GM04504 (cell line): ENCODE data around the gene LRRC43.
"Not testable (repeated sequence)": the region's sequence is repeated elsewhere in the genome, so short reads cannot be mapped to it uniquely, and the experiment has no call there.

Source experiments
- DNase-seq: peaks from one replicate; pipeline ENCODE4 v3.0.0-alpha.2; 2012; ENCODE audit warnings: low read depth

The LRRC43 gene

DNA sequence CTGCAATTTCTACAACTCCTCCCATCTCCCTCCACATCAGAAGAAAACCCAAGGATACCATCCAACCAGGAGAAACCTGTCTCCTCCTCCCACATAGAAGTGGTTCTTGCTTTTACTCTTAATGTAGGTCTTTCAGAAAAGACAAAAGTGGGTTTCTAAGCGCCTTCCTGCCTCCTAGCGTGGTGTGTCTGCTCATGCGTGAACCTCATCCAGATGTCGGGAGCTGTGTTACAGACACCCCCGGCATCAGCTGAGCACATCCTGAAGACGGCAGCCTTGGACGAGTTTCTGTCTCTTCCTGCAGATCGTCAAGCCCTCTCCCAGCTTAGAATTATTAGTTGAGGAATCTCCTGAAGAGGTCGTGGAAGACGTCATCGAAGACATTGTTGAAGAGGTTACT is 9.5 kb downstream of the LRRC43 start:
- no peak for DNase-seq

DNA sequence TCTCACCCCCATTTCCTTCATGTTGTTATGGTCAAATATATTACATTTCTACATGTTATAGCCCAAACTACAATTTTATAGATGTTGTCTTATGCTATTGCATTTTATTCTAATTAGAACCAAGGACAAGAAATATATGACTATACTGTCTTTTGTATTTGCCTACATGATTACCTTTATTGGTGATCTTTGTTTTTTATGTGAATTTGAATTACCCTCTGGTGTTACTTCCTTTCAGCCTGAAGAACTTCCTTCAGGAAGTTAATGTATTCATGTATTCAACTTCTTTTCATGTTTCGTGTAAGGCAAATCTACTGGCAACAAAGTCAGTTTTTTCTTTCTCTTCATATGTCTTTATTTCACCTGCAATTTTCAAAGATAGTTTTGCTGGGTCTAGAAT is 11.9 kb downstream of the LRRC43 start:
- DNase-seq, result no peak

DNA sequence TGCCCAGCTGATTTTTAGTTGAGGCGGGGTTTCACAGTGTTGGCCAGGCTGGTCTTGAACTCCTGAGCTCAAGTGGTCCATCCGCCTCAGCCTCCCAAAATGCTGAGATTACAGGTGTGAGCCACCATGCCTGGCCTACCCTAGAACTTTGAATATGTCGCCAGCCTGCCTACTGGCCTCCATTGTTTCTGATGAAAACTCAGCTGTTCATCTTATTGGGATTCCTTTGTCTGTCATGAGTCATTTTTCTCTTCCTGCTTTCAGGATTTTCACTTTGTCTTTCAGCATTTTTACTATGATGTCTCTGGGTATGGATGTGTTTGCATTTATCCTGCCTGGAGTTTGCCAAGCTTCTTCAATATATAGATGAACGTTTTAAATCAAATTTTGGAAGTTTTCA is 12.5 kb downstream of the LRRC43 start:
- DNase-seq, result no peak

DNA sequence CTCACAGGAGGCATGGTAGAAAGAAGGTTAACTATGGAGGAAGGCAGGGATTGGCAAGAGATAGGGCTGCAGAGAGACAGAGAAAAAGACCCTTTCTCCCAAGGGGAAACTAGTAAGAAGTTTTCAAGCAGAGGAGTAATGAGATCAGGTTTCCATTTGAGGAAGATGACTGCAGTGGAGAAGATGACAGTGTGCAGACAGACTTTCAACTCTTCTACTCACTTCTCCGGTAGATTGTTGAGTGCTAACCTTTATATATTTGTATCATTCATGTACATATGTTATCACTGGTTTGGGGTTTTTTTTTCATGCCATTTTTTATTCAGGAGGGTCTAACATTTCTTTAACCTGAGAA is 14.7 kb downstream of the LRRC43 start:
- no peak for DNase-seq

DNA sequence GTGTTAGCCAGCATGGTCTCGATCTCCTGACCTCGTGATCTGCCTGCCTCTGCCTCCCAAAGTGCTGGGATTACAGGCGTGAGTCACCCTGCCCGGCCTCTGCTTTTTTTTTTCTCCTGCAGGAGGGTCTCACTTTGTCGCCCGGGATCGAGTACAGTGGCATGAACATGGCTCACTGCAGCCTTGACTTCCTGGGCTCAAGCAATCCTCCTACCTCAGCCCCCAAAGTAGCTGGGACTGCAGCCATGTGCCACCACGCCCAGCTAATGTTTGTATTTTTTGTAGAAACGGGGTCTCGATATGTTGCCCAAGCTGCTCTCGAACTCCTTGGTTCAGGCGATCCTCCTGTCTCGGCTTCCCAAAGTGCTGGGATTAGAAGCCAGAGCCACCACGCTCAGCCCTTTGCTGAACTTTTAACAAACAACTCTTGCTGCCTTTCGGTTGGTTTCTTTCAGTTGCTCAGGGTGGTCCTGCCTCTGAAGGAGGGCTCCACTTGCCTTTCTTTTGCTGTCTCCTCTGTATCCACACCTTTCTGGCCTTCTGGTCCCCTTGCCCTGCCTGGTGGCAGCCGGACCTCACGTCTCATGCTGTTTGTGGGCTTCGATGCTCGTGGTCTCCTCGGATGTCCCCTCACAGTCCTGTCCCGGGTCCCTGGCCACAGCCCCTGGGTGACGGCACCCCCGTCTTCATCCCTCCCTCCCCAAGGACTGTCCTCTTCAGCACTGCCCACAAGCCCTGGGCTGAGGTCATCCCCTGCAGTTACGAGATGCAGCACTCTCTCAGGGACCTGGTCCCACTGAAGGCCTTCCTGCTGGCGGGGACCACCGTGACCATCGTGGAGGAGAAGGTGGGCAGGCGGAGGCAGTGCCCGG is 16.8 kb downstream of the LRRC43 start:
- no peak for DNase-seq

- no peak for DNase-seq
Observed at GRCh38 chr12:122200541-122201175, 17.7 kb downstream of the LRRC43 start.

DNA sequence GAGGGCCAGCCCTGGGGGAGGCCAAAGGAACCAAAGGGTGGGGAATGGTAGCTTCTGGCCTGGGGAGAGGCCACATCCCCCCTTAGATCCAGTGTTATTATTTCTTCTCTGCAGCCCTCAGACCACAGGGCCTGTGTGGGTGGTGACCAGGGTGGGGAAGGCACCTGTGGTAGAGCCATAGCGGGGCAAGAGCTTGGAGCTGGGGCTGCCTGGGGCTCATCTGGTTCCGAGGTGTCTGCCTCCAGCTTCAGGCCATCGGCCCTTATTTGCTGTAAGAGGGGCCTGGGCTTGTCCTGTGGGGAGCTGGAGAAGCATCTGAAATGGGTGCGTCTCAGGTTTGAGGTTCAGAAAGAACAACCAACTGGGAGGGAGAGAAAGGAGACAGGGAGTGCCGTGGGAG is 18.5 kb downstream of the LRRC43 start:
- DNase-seq, result no peak

GRCh38 chr12:122202017-122202416 is 19.1 kb downstream of the LRRC43 start:
- no peak for DNase-seq

DNA sequence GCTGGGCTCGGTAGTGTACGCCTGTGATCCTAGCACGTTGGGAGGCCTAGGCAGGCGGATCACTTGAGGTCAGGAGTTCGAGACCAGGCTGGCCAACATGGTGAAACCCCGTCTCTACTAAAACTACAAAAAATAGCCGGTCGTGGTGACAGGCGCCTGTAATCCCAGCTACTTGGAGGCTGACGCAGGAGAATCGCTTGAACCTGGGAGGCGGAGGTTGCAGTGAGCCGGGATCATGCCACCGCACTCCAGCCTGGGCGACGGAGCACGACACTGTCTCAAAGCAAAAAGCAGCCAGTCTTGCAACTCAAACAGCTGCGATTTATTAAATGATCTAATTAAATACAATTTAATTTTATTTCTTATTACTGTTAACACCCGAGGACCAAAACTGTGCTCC is 19.9 kb downstream of the LRRC43 start:
- DNase-seq, result not testable (repeated sequence)

GRCh38 chr12:122203301-122204166 is 20.6 kb downstream of the LRRC43 start, which contains the start of gene B3GNT4:
TSS of gene B3GNT4 (plus strand) at chr12:122203709. CDS start at chr12:122204619, 910 bp downstream.
- DNase-seq, result no peak

DNA sequence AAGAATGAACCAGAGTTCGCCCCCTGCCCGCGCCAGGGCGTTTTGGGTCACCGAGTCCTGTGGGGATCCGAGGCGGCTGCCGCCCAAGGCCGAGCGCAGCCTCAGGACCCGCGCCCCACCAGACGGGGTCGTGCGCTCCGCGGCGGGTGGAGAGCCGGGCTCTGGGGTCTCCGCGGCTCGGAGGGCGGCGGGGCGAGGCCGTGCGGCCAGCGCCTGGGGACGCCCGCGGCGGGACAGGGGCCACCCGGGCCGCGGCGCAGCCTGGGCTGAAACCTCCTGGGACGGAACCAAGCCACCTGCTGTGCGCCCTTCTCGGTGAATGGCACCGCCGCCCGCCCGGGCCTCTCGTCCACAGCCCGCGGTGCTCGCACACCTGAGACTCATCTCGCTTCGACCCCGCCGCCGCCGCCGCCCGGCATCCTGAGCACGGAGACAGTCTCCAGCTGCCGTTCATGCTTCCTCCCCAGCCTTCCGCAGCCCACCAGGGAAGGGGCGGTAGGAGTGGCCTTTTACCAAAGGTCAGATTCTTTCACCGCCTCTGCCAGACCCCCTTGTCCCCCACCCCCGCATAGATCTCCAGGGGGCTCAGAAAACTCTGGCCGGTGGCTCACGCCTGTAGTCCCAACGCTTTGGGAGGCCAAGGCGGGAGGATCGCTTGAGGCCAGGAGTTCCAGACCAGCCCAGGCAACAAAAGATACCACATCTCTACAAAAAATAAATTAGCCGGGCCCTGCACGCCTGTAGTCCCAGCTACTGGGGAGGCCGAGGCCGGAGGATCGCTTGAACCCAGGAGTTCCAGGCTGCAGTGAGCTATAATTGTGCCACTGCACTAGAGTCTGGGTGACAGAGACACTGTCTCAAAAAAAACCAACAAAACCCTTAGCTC is 21.5 kb downstream of the LRRC43 start:
- no peak for DNase-seq

- no peak for DNase-seq
Observed at GRCh38 chr12:122205053-122205925, 22.4 kb downstream of the LRRC43 start.

GRCh38 chr12:122206111-122206881 is 23.4 kb downstream of the LRRC43 start:
- DNase-seq, result no peak

- no peak for DNase-seq
Observed at GRCh38 chr12:122206976-122207375, 24.1 kb downstream of the LRRC43 start.

GRCh38 chr12:122207391-122207790 is 24.5 kb downstream of the LRRC43 start:
- DNase-seq, result no peak

DNA sequence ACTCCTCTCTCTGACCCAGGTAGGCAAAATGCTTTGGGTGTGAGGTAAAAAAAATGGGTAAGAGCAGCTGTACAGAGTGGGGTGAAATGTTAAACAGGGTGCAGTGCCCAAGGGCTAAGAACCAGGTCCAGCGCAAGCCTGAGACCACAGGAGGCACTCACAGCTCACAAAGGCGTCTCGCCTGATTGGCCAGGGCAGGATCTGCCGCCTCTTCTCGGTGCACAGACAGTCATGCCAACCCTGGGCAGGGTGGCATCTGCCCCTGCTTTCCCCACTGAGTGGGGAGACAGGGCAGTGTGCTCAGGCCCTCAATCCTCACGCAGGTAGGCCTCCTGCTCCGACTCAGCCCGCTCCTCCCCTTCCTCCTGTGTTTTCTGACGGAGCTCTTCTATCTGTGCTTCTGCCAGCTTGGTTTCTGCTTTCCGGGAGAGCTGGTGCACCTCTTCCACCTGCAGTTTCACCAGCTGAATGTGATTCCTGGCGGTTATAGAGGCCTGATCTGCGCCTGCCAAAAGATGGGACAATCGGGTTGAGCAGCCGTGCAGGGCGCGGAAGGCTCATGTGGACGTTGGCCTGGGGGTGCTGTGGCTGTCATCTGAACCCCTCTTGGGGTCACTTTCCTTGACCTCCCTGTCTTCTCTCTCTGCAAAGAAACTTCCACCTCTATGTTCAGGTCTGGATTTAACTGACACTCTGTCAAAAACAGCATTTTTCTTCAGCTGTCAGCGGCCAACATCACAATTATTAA is 25.3 kb downstream of the LRRC43 start:
- no peak for DNase-seq

- no peak for DNase-seq
Observed at GRCh38 chr12:122215771-122216170, 32.8 kb downstream of the LRRC43 start.

DNA sequence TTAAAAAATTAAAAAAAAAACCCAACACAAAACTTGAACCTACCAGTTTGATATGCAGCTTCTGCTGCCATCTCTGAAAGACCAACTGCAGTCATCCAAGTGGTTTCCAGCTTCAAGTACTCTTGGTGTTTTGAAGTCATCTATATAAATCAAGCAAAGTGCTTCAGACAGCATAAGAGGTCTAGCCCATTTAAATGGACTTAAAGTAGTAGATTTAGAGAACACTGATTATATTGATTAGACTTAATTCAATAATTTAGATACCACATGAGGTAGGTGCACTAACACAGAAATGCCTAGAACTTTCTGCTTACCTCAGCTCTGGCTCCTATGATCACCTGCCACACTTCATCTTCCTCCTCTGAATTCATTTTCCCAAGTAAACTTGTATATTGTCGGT is 33.5 kb downstream of the LRRC43 start:
- DNase-seq, result no peak
